ENCODE measurements around the gene ZNF394. TPM values are rescaled to one million over a fixed set of nuclear protein-coding genes. Genes with fewer than 3 reads are reported as not detected.

Gene ZNF394
- total and polyA plus RNA-seq, 2 experiments from 2014 or later, result 21.9 to 32.0 TPM

GRCh38 chr7:99473315-99473596, 26.8 kb downstream of the ZNF394 start:
- H3K4me3 ChIP-seq, result peak overlapping the region; percentile 97
- H3K27ac ChIP-seq, result peak overlapping the region; percentile 96
- peak; percentile 52 to 81 for DNase-seq (ENCODE audit: low read depth in 1 of 2, low spot score in 1 of 2)
- H3K27me3 ChIP-seq, result no peaks in the 10 kb centered on the region
- peaks cover 6% of the 10 kb centered on the region for H3K4me1 ChIP-seq (ENCODE audit: low read depth)
- TF ChIP-seq CTCF (IDR thresholded peaks at IDR 0.05; ENCODE audit: low read depth, low read length), result no peak
- no peaks in the 10 kb centered on the region for H3K9me3 ChIP-seq (ENCODE audit: low read depth)
- H3K36me3 ChIP-seq, result no peaks in the 10 kb centered on the region

- no peaks in the 10 kb centered on the region for H3K36me3 ChIP-seq
- peak within 1 kb of the TSS; percentile 97 for H3K4me3 ChIP-seq
- no peaks in the 10 kb centered on the region for H3K27me3 ChIP-seq
- H3K9me3 ChIP-seq (ENCODE audit: low read depth), result no peaks in the 10 kb centered on the region
- peak; percentile 97 to 98 for DNase-seq (ENCODE audit: low read depth in 1 of 2, low spot score in 1 of 2)
- H3K27ac ChIP-seq, result peak within 1 kb of the TSS; percentile 96
- H3K4me1 ChIP-seq (ENCODE audit: low read depth), result peaks cover 6% of the 10 kb centered on the region
- TF ChIP-seq CTCF (IDR thresholded peaks at IDR 0.05; ENCODE audit: low read depth, low read length), result peak; percentile 5
Measured at GRCh38 chr7:99472561-99473314, 27.3 kb downstream of the ZNF394 start, which contains the start of gene ZNF789. Gene ZNF789, plus strand, starts transcription at chr7:99472890. Its CDS starts 3,567 bp downstream, at chr7:99476457.

- Histone ChIP-seq H3K9me3 (ENCODE audit: low read depth) (no peaks in the 10 kb centered on the region), H3K27ac (no peak overlapping the region), H3K27me3 (no peaks in the 10 kb centered on the region), H3K4me3 (no peak overlapping the region), H3K36me3 (no peaks in the 10 kb centered on the region), H3K4me1 (ENCODE audit: low read depth) (peaks cover 11% of the 10 kb centered on the region)
- no peak for DNase-seq (ENCODE audit: low read depth in 1 of 2, low spot score in 1 of 2)
- TF ChIP-seq CTCF (IDR thresholded peaks at IDR 0.05; ENCODE audit: low read depth, low read length), result no peak
Measured at GRCh38 chr7:99469381-99470065, 30.6 kb downstream of the ZNF394 start.

- Histone ChIP-seq H3K27ac (no peak overlapping the region), H3K36me3 (no peaks in the 10 kb centered on the region), H3K4me1 (ENCODE audit: low read depth) (peaks cover 7% of the 10 kb centered on the region), H3K27me3 (no peaks in the 10 kb centered on the region), H3K9me3 (ENCODE audit: low read depth) (no peaks in the 10 kb centered on the region), H3K4me3 (no peak overlapping the region)
- no peak for TF ChIP-seq CTCF (IDR thresholded peaks at IDR 0.05; ENCODE audit: low read depth, low read length)
- DNase-seq (ENCODE audit: low read depth in 1 of 2, low spot score in 1 of 2), result no peak
Measured at GRCh38 chr7:99468336-99468918, 31.7 kb downstream of the ZNF394 start.

- peaks cover 8% of the 10 kb centered on the region for H3K4me1 ChIP-seq (ENCODE audit: low read depth)
- peak overlapping the region; percentile 94 for H3K27ac ChIP-seq
- H3K4me3 ChIP-seq, result peak overlapping the region; percentile 58
- TF ChIP-seq CTCF (IDR thresholded peaks at IDR 0.05; ENCODE audit: low read depth, low read length), result no peak
- H3K36me3 ChIP-seq, result no peaks in the 10 kb centered on the region
- DNase-seq (ENCODE audit: low read depth in 1 of 2, low spot score in 1 of 2), result no peak
- H3K27me3 ChIP-seq, result no peaks in the 10 kb centered on the region
- no peaks in the 10 kb centered on the region for H3K9me3 ChIP-seq (ENCODE audit: low read depth)
Measured at GRCh38 chr7:99465421-99465768, 34.7 kb downstream of the ZNF394 start.

Data from cardiac muscle cell (in vitro differentiated cells and primary cell).